Liver (tissue), 3 donors: ENCODE results near the gene CA10.

ENCODE experiments used
- ATF3 ChIP-seq: IDR thresholded peaks from 2 replicates; pipeline ENCODE4 v1.6.1; 2016; ENCODE audit warnings: antibody characterized with exemption
- CTCF ChIP-seq: fragments of 150-350 bp; IDR thresholded peaks from 2 replicates; pipeline ENCODE4 v1.5.1; 2017; ENCODE audit warnings: improper control_type of control experiment, low read depth, low read length; ENCODE audit not compliant: missing input control
- EGR1 ChIP-seq, 2 donors: IDR thresholded peaks; 2 replicates each; pipeline ENCODE4 v1.6.1; 2016 to 2018; ENCODE audit warnings: antibody characterized with exemption in 2 of 2, low read depth in 2 of 2
- FOXA1 ChIP-seq: IDR thresholded peaks from 2 replicates; pipeline ENCODE4 v1.6.1; 2016; ENCODE audit warnings: antibody characterized with exemption
- GABPA ChIP-seq, 2 donors: IDR thresholded peaks in 1 of 2; conservative IDR thresholded peaks in 1 of 2; 2 replicates each; pipeline ENCODE4 v1.6.1; 2016; ENCODE audit warnings: antibody characterized with exemption in 2 of 2, mild to moderate bottlenecking in 1 of 2, moderate library complexity in 1 of 2
- HNF4A ChIP-seq, 2 donors: conservative IDR thresholded peaks; 2 replicates each; pipeline ENCODE4 v1.6.1; 2016; ENCODE audit warnings: antibody characterized with exemption in 2 of 2, mild to moderate bottlenecking in 2 of 2
- JUND ChIP-seq, 2 donors: IDR thresholded peaks; 2 replicates each; pipeline ENCODE4 v1.6.1; 2016; ENCODE audit warnings: antibody characterized with exemption in 2 of 2
- RAD21 ChIP-seq, 2 donors: IDR thresholded peaks; 2 replicates each; pipeline ENCODE4 v1.6.1; 2016; ENCODE audit warnings: antibody characterized with exemption in 2 of 2, mild to moderate bottlenecking in 2 of 2
- REST ChIP-seq: IDR thresholded peaks from 2 replicates; pipeline ENCODE4 v1.6.1; 2016; ENCODE audit warnings: antibody characterized with exemption, mild to moderate bottlenecking
- SP1 ChIP-seq: IDR thresholded peaks from 2 replicates; pipeline ENCODE4 v1.6.1; 2018; ENCODE audit warnings: antibody characterized with exemption, mild to moderate bottlenecking
- TAF1 ChIP-seq: conservative IDR thresholded peaks from 2 replicates; pipeline ENCODE4 v1.6.1; 2016; ENCODE audit warnings: antibody characterized with exemption, mild to moderate bottlenecking
- YY1 ChIP-seq: IDR thresholded peaks from 2 replicates; pipeline ENCODE4 v1.6.1; 2016; ENCODE audit warnings: antibody characterized with exemption, mild to moderate bottlenecking
- ZBTB33 ChIP-seq: IDR thresholded peaks from 2 replicates; pipeline ENCODE4 v1.6.1; 2016; ENCODE audit warnings: antibody characterized with exemption
- TF ChIP-seq, protein P1 (sequence below): IDR thresholded peaks from 2 replicates; pipeline ENCODE4 v1.6.1; 2016; ENCODE audit warnings: antibody characterized with exemption
- donor health status: healthy.
- donor health status: healthy.

GRCh38 chr17:52041123-52041617 is 117.3 kb downstream of the CA10 start:
- TF ChIP-seq CTCF: no peak
- TF ChIP-seq, protein P1, sequence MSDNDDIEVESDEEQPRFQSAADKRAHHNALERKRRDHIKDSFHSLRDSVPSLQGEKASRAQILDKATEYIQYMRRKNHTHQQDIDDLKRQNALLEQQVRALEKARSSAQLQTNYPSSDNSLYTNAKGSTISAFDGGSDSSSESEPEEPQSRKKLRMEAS: no peak
- TF ChIP-seq EGR1 (IDR thresholded peaks at IDR 0.05; ENCODE audit: low read depth in 2 of 2): no peak
- no peak for TF ChIP-seq FOXA1
- TF ChIP-seq ATF3: no peak
- no peak for TF ChIP-seq RAD21 (IDR thresholded peaks at IDR 0.05)
- no peak for TF ChIP-seq REST
- no peak for TF ChIP-seq YY1
- TF ChIP-seq HNF4A (conservative IDR thresholded peaks at IDR 0.05): no peak
- no peak for TF ChIP-seq GABPA (IDR thresholded peaks at IDR 0.05 in 1 of 2, conservative IDR thresholded peaks at IDR 0.05 in 1 of 2)
- no peak for TF ChIP-seq SP1
- no peak for TF ChIP-seq JUND (IDR thresholded peaks at IDR 0.05)
- no peak for TF ChIP-seq TAF1
- TF ChIP-seq ZBTB33: no peak
